Activated T-cell treated with anti-CD3 and anti-CD28 coated beads for 1 hour (primary cell): ENCODE measurements around the gene ELMO1.

Source experiments
- DNase-seq: peaks from one replicate; pipeline ENCODE4 v3.0.0-alpha.2; 2020; ENCODE audit warnings: low read depth

Gene ELMO1

DNA sequence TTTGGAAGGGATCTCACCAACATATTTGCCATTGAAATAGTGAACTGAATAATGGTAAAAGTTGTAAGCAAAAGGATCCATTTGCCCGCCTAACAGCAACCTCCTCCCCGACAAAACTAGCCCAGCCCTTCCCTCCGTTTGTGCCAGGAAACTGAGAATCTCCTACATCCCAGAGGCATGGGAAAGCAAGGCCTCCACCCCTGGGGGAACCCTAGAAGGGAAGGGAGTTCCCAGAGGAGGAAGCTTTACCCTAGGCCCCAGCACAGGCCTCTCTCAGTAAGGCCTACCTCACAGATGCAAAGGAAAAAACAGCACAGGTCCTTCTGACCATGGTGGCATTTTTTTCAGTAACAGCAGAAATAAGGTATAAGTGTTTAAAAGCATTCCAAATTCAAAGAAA is 229.7 kb downstream of the ELMO1 start:
- DNase-seq: no peak

DNA sequence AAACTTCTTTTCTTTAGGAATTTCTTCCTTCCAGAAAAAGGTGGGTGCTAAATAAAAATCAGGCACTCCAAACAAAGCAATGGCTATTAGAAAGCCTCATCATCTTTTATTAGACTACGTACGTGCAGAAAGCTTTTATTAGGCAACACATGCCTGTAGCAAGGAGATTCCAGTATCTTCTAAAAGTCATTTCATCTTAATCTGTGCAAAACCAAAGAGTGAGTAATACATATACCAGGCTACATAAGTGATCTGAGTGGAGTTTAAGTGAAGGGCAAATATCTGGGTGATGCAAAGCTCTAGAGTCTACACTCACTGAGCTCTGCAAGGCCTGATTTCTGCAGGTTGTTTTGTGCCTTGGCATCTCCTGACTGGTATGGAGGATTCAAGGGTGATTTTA is 231.7 kb downstream of the ELMO1 start:
- no peak for DNase-seq

DNA sequence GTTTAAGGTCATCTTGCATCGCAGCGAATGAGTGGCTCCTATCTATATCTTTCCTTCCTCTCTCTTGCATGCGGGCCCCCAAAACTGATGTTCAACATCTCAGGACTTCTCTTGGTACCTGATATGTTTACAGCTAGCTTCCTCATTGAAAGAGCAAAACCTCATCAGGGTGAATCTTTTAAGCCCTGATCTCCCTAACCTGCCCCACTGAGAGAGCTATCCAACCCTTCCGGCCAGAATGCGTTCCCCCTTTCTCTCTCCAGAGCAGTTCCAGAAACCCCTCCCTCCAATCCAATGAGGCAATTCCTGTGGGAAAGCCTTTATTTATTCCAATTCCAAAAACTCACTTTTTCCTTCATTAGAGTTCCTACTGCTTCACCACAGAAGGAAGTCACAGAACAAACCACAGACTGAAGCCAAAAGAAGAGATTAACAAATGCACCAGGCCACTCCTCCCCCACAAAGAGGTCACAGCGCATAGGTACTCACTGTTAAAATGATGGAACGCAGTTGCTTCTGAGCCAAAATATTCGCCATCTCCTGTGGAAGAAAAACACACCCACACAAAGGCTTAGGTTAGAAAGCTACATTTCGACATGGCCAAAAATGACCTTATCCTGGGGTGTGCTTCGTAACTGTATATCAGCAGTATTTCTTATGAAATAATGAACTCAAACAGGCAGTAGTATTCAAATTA is 232.4 kb downstream of the ELMO1 start:
- DNase-seq: no peak

DNA sequence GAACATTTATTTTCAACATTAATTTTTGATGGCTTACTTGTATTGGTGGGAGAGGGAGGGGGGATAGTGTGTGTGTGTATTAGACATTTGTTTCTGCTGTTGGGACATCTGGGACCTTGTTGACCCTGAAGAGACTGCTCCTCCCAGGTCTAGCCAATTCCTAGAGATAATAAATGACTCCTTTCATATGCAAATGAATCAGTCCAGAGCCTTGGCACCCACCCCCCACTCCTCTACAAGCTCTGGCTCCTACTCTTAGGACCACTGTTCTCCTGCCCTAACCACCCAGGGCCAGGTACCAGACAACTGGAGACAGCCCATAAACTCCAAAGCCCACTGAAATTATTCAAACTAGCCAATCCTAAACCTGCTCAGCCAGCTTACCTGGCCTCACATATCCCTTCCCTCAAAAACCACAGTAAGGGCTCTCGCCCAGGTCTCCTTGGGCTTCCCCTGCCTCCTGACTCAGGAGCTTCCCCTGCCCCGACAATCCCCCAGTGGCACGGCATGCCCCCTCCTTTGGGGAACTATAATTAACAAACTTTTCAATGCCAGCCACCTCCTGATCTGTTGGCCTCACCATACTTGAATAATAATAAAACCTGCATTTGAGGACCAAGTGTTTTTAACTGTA is 233.3 kb downstream of the ELMO1 start:
- no peak for DNase-seq

DNA sequence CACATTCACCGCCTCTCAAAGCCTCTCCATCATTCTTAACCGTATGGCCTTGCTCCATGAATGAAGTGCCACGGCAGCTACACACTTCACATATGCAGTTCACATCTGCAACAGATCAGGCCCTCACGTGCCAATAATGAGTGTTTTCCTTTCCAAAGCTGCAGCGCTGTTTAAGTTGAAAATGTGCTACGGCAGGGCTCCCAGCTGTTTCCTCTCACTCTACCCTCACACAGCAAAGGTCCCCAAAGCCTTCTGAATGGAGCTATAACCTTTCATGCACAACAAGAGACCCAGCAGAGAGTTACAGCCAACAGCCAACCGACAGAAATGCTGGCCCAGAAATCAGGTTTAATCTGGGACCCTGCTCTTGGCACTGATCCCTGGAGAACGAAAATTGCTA is 236.1 kb downstream of the ELMO1 start:
- no peak for DNase-seq

DNA sequence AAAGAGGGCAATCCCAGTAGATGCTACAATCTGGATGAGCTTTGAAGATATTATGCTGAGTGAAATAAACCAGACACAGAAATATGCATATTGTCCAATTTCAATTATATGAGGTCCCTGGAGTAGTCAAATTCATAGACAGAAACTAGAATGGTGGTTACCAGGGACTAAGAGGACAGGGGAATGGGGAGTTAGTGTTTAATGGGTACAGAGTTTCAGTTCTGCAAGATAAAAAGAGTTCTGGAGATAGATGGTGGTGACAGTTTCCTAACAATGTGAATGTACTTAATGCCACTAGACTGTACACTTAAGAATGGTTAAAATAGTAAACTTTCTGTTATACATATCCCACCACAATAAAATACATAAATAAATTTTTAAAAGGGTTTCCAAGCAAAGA is 236.6 kb downstream of the ELMO1 start:
- DNase-seq: no peak

DNA sequence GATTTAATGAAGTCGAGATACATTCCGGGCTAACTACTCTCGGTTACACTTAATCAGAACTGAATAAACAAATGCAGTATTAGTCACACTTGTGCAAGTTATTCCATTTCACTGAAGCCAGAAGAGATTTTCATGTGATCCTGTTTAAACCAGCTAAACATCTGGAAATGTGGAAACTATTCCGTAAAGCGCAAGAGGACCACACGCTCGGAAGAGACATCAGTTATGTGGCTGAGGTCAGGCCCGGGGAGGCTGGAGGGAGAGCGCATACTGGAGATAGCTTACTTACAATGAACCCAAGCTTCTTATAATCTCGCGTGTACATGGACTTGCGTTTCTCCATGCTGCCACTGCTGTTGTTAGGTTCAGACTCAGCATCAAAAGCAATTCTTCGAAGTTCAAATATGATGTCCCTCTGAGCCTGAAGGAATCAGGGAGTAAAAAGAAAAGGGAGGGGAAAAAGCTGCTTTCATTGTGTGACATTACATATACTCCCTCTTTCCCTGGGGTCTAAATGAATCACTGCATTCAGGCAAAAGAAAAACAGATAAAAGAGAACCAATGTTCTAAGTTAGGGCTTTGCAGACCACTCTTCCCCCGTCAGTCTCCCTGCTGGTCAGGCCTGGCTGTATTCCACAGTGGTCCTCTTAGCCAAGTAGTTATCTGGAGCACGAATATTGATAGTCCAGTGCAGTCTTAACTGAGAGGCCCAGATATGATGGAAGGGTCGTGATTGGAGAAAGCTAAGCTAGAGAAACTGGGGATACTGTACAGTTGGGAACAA is 237.4 kb downstream of the ELMO1 start:
- DNase-seq: no peak

DNA sequence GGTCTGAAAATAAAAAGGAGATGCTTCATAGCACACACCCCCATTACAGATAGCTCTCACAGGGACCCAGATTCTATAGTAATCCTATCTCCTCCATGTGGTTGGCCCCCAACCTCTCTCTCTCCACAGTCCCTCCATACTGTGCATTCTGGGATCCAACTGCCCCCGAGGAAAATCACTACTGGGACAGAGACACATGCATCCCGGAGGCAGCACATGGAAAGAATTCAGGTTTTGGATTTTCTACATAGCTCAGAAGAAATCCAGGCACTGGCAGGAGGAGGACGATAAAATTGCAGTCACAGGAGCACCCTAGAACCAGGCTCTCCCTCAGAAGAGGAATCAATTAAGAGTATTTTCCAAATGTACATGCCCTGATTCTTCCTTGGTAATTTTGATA is 239.5 kb downstream of the ELMO1 start:
- DNase-seq: no peak

DNA sequence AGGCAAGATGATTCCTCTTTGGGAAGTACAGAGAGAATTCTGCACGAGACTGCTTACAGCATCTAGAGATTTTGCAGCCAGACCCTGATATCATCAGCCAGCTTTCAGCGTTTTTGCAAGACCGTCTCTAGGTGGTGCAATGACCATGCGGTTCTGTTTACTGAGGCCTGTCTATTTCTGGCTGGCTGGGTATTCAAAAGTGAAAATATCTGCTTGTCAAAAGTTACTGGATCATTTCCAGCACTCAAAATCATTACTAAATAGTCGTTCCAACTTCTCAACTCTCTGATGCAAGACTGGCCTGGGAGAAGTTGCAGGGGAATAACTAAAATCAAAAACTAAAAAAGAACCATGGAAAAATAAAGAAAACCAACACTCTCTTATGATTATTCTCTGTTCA is 240.1 kb downstream of the ELMO1 start:
- DNase-seq: no peak

DNA sequence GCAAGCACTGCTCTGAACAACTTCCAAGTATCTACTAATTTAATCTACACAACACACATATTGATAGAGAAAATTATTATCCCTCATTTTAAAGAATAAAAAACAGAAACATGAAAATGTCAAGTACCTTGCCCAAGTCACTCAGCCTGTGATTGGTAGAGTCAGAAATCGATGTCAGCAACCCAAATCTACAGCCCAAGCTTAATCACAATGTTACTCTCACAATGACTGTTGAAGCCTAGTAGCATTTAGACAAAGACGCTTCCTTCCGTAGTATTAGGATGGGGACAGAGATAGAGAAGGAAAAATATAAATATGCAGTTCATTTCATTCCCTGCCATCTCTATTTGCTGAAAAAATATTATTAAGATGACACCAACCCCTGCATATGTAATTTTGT is 242.5 kb downstream of the ELMO1 start:
- no peak for DNase-seq

DNA sequence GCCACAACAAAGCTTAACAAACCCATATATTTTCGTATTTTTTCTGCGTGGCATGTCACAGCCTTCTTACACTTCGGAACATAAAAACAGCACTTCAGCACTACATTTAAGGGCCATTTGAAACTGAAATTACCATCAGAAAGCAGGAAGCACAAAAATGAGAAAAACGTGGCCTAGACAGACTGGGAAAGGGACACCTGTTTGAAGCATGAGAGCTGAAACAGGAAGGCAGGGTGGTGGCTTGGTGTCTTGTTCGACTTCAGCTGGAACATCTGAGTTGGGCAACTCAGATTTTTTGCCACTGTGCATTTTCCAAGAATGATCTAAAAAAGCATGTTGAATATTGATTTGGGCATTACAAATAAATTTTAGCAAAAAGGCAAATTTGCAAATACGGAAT is 243.2 kb downstream of the ELMO1 start:
- no peak for DNase-seq

DNA sequence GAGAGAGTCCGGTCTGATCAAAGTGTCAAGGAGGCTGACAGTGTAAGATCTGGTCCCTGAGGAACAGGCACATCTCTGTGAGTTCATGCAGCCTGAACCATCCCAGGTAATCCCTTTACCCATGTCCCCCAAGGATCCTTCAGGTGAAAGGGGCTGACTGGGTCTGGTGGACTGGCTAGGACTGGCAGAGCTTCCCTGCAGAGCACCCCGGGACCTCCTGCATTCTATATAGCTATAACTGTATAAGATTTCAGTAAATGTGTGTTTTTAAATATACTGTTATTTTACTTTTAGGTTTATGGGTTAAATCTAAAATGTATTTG is 246.8 kb downstream of the ELMO1 start:
- no peak for DNase-seq

DNA sequence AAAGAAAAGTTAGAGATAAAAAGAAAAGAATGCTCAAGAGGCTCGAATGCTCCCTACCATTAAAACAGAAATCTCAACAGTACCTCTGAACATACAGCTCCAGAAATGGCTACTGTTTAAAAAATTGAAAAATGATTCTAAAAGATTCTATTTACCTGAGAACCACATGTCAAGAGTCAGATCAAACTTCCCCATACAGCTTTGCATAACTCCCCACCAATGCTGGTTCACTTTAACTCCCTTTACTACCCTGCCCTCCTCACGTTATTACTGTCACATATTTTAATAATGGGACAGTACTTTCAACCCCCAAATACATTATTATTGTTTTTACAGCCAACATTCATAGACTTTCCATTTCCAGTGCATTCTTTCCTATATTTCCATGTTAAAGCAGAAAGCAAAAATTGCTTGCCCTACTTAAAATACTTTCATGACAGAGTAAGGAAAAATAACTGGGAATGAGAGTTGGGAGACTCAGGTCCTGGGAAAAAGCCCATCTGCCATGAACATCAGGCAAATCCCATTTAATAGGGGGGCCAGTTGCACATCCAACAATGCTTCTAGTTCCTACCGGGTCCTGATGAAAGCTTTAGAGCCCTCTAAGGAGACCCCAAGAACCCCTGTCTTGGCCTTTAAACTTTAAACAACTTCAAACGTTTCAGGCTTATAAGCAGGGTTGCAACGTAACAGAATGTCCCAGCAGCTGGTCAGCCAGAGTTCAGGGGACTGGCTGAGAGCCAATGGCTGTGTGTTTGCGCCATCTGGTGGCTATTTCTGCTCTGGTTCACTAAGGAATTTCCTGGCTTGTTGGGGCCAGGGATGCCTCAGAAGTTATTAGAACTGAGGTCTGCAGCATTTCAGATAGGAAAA is 247.4 kb downstream of the ELMO1 start:
- peak; percentile 26 for DNase-seq

DNA sequence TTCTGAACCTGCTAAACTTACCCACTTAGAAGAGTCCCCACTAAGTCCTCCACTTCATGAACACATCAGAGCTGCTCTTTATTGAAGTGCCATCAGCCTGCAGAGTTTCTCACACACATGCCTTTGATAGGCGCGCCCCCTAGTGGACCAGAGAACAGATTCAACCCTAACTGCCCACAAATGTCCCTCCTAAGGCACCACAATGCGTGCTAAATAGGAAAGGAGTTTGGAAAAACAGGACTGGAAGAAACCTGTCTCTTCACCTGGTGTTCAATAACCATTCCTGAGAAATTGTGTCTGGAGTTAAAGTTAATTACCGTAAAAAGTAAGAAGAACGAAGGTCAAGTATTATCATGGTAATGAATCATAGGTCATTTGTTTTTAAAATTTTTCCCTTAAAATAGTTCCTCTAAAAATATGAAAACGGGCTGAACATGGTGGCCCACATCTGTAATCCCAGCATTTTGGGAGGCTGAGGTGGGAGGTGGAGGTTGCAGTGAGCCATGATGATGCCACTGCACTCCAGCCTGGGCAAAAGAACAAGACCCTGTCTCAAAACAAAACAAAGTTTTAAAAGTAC is 249.7 kb downstream of the ELMO1 start:
- peak; percentile 74 for DNase-seq

DNA sequence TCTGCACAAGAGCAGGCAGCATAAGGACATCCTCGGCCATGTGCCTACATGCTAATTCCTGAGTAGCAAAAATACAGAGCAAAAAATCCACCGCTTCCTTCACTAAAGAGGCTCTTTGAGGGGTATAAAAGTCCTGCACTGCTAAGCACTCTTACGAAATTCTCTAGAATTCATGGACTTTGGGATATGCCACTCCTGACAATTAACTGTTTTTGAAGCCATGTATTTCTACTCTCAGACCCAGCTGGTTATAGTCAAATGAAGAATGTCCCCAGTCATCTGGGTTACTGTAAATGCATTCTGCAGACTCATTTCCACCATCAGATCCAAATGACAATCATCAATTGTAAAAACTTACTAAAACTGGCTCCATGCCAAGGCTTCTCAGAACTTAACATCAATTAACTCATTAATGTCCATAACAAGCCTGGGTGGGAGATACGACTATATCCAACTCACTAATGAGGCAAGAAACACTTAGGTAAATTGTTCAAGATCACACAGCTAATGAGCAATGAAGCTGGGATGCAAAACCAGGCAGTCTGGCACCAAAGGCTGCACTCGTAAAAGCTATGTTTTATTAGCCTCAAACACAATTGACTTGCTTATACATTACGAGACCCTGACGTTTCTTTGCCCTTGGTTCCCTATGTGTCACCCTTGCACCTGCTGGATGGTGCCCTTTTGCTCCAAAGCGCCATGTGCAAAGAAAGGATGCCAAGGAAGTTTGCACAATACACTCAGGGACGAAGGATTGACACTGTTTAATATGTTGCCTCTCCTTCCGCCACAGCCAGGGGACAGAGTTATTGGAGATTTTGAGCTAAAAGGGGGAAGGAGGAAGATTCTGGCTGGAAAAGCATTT is 250.4 kb downstream of the ELMO1 start:
- no peak for DNase-seq

DNA sequence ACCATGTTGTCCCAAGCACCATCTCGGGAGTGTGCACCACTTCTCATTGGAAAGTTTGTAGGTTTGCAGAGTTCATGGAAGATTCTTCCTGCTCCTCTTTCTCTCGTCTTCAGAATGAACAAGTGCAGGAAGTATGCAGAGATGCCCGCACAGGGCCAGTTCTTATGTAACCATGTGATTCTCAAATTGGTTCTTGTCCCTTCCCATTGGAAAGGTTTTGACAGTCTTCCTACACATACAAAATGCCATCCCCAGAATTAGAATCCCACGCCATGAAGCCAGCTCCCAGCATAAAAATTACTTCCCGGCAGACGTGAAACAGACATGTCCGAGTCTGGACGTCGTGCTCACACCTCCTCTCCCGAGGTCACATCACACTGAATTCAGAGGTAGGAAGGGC is 251.6 kb downstream of the ELMO1 start:
- no peak for DNase-seq

DNA sequence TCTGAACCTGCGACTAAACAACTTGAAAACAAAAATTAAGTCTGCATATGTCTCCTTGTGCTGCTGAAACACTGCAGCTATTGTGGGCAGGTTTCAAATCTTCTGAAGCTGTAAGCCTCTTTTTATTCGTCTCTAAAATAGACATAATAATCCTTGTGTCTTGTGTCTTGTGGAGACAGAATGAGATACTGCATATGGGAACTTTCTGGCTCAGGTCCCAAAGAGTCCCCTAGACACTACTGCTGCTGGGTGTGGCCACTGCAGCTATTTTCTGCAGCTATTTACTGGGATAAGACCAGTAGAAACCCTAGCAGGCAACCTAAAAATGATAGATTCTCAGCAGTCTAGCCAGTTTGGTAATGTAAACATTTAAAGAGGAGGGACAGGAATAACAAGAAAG is 252.0 kb downstream of the ELMO1 start:
- no peak for DNase-seq

DNA sequence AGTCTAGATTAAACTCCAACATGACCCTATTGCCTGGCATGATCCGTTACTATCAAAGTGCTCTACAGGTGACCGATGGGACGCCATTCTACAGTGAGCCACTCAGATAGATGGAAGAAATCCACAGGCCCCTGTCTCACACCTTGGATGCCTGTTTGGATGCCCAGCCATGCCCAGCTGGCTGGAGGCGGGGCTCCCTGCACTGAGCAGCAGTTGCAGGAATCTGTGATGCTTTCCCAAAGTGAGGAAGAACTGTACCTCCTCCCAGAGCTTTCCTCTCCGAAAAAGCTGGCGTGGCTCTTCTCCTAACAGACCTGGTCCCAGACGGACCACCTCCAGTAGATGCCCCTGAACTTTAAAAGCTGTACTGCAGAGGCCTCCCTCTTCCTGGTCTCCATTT is 253.3 kb downstream of the ELMO1 start:
- DNase-seq: no peak

DNA sequence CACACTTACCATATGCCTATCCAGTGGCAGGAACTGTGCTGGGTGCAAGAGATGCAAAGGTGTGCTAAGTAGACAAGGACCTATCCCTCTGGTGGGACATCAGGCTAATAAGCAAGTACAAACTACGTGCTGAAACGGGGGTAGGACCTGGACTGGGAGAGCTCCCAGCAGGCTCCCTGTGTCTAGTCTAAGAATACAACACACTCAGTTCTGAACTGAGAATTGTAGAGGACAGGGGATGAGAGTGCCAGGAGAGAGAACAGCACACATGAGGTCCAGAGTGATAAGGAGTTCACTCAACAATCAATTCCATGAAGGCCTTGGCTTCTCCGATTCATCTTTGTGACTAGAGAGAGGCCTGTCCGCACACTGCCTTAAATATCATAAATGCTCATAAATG is 253.7 kb downstream of the ELMO1 start:
- no peak for DNase-seq

DNA sequence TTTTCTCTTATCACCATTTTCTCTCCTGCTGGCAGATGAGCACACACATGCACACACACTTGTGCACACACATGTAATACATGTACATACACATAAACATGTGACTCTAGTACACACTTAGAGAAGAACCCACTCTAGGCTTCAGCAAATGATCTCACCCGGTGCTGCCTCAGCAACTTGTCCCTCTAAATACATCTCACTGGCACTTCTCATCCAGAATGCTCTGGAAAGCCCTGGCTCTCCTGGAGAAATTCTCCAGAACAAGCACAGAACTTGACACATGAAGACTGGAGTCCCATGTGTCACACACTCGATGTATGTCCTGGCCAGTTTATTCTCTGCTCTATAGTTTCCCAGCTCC is 254.9 kb downstream of the ELMO1 start:
- no peak for DNase-seq

DNA sequence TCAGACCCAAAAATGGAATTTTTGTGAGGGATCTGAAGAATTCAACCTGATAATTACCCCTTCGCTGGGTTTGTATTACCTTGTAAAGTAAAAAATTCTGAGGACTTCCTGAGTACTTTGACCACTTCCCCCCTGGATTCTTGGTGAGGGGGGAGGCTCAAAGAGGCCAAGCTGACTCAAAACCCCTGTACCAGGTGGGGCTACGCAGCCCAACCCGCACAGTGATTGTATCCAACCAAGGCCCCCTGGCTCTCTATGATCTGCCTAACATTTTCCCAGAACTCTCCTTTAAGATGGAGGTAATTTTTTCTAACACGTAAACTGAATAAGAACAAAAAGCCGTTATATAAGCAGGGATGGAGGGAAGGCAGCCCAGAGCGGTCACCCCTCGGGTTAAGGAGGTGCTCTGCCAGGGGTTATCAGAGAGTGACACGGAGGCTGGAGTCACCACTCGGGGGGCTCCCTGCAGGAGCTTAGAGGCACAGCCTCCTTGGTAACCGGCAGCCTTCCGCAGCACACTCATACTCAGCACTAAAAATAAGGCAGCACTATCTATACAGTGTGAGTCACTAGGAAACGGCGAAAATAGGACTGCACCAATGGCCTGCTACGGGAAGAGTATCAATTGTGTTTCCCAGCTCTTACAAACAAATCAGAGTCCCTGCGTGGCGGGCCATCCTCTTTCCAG is 255.4 kb downstream of the ELMO1 start:
- DNase-seq: no peak
